ENCODE results near the gene DOK3.

GRCh38 chr5:177510567-177511053, 984 bp upstream of the DOK3 start:
- TF ChIP-seq, protein P1, sequence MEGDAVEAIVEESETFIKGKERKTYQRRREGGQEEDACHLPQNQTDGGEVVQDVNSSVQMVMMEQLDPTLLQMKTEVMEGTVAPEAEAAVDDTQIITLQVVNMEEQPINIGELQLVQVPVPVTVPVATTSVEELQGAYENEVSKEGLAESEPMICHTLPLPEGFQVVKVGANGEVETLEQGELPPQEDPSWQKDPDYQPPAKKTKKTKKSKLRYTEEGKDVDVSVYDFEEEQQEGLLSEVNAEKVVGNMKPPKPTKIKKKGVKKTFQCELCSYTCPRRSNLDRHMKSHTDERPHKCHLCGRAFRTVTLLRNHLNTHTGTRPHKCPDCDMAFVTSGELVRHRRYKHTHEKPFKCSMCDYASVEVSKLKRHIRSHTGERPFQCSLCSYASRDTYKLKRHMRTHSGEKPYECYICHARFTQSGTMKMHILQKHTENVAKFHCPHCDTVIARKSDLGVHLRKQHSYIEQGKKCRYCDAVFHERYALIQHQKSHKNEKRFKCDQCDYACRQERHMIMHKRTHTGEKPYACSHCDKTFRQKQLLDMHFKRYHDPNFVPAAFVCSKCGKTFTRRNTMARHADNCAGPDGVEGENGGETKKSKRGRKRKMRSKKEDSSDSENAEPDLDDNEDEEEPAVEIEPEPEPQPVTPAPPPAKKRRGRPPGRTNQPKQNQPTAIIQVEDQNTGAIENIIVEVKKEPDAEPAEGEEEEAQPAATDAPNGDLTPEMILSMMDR (IDR thresholded peaks at IDR 0.05 in 2 of 3, conservative IDR thresholded peaks at IDR 0.05 in 1 of 3; ENCODE audit: borderline replicate concordance in 1 of 3, insufficient read depth in 1 of 3, low read depth in 2 of 3, low read length in 2 of 3) = no peak
- TF ChIP-seq EZH2 (IDR thresholded peaks at IDR 0.05) = no peak
- TF ChIP-seq POLR2A (IDR thresholded peaks at IDR 0.05; ENCODE audit: borderline replicate concordance, extremely low read depth, insufficient read depth, insufficient read length) = no peak
- TF ChIP-seq, protein P2, sequence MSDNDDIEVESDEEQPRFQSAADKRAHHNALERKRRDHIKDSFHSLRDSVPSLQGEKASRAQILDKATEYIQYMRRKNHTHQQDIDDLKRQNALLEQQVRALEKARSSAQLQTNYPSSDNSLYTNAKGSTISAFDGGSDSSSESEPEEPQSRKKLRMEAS (IDR thresholded peaks at IDR 0.05) = no peak
